HG03280 (cell line): ENCODE data around the gene ATP5ME.
"Not testable (repeated sequence)": the region's sequence is repeated elsewhere in the genome, so short reads cannot be mapped to it uniquely, and the experiment has no call there.

ENCODE experiments used
- ATAC-seq: cut with Tn5 transposase; IDR thresholded peaks from one replicate; pipeline ENCODE4 v1.9.1; 2021; ENCODE audit warnings: mild to moderate bottlenecking, moderate library complexity; ENCODE audit not compliant: unreplicated experiment

ATP5ME gene, protein sequence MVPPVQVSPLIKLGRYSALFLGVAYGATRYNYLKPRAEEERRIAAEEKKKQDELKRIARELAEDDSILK

GRCh38 chr4:674172-675035 is at the start of gene ATP5ME, which contains the start of gene MYL5:
Gene ATP5ME, minus strand, starts transcription at chr4:674276. Its CDS starts 29 bp downstream, at chr4:674247.
Gene MYL5, plus strand, starts transcription at chr4:674542. Its CDS starts 3,485 bp downstream, at chr4:678027.
- peak; percentile 74 for ATAC-seq

GRCh38 chr4:722851-723360 is 48.8 kb upstream of the ATP5ME start:
- no peak for ATAC-seq

DNA sequence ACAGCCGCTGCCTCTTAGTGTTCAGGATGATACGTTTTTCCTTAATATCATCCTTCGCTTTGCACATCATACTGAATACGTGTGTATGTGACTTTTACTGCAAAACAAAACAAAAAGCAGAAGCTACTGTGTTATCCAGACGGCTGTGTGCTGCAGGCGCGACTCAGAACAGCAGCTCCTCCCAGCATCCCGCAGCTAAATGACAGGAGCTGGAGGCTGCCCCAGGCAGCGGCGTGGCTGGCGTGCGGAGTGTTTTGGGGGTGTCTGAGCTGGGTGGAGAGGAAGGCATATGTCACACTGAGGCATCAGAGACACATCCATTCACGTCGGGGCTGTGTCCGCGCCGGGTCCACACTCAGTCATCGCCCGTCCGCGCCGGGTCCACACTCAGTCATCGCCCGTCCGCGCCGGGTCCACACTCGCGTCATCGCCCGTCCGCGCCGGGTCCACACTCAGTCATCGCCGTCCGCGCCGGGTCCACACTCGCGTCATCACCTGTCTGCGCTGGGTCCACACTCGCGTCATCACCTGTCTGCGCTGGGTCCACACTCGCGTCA is 48.2 kb upstream of the ATP5ME start:
- ATAC-seq, result no peak

GRCh38 chr4:721261-722168 is 47.4 kb upstream of the ATP5ME start:
- no peak for ATAC-seq

GRCh38 chr4:720111-720860 is 46.2 kb upstream of the ATP5ME start:
- ATAC-seq, result no peak

GRCh38 chr4:718460-718859 is 44.4 kb upstream of the ATP5ME start:
- ATAC-seq, result no peak

GRCh38 chr4:717601-718320 is 43.7 kb upstream of the ATP5ME start:
- no peak for ATAC-seq

DNA sequence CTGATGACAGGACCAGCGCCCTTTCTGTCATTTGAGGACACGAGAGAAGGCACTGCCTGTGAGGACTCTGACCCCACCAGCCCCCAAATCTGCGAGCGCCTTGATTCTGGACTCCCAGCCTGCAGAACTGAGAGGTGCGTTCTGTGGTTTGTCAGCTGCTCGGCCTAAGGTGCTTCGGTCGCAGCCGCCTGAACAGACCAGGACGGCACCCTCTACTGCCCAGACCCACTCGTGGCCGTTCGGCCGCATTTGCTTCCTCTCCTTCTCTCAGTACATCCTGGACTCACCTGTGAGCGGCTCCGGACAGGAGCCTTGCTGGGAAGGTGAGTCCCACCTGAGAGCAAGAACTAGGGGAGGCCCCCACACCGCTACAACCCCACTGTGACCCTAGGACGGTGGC is 40.0 kb upstream of the ATP5ME start:
- ATAC-seq, result no peak

GRCh38 chr4:712916-713632 is 39.0 kb upstream of the ATP5ME start:
- no peak for ATAC-seq

- ATAC-seq, result no peak
Measured at GRCh38 chr4:712093-712492, 38.0 kb upstream of the ATP5ME start.

GRCh38 chr4:710916-711315 is 36.8 kb upstream of the ATP5ME start:
- no peak for ATAC-seq

DNA sequence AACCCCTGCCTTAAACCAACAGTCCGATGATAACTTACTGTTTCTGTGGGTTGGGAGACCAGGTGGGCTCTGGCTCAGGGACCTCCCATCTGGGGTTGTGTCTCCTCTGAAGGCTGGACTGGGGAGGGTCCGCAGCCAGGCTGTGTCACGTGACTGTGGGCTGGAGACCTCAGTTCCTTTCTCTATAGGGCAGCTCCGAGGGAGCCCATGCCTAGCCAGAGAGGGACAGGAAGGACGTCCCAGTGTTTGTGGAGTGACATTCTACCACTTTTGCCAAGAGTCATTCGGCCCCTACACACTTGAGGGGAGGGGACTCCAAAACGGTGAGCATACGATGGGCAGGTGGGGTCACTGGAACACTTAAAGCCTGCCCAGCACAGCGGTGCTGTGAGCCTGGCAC is 36.0 kb upstream of the ATP5ME start:
- no peak for ATAC-seq

DNA sequence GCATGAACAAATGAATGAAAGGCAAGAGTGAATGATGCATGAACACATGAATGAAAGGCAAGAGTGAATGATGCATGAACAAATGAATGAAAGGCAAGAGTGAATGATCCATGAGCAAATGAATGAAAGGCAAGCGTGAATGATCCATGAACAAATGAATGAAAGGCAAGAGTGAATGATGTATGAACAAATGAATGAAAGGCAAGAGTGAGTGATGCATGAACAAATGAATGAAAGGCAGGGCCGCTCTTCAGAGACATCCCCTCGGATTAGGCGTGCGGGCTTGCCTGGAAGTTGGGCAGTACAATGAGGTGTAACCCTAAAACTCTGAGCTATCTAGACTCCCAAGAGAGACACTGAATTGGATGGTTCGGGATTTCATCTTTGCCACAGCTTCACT is 35.3 kb upstream of the ATP5ME start:
- no peak for ATAC-seq

DNA sequence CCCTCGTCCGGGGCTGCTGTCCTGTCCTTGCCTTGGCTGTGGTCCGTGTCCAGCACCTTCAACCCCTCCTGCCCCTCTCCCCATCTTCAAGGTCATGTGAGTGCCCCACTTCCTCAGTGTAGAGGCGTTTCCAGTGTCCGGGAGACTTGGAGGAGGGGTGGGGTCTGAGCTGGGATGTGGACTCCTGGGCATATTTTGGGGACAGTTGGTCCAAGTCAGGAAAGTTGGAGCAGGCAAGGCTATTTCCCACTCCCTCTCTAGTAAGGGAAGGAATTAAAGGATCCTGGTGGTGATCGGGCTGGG is 34.5 kb upstream of the ATP5ME start:
- no peak for ATAC-seq

GRCh38 chr4:707929-708630 is 34.0 kb upstream of the ATP5ME start:
- ATAC-seq, result no peak

- no peak for ATAC-seq
Measured at GRCh38 chr4:706834-707598, 32.9 kb upstream of the ATP5ME start.

GRCh38 chr4:706083-706633 is 32.1 kb upstream of the ATP5ME start:
- ATAC-seq, result not testable (repeated sequence)
